Heart left ventricle (tissue), 16 donors: ENCODE data around the gene NEURL1. TPM values are rescaled to one million over a fixed set of nuclear protein-coding genes. Genes with fewer than 3 reads are reported as not detected.
A peak's percentile ranks its signal among the peaks of the same experiment; 100 is the strongest.

ENCODE experiments used
- ATAC-seq, 4 donors: fragments of 200-7000 bp; cut with Tn5 transposase; one replicate each; pipeline ENCODE4 v1.9.1; 2020 to 2022; ENCODE audit warnings: moderate library complexity in 4 of 4, mild to moderate bottlenecking in 3 of 4, moderate number of reproducible peaks in 1 of 4
- DNase-seq, 5 donors: peaks; one replicate each; pipeline ENCODE4 v3.0.0-alpha.2; 2020
- H3K27ac ChIP-seq, 12 donors: fragments of 200-600 bp; sonication (generic) in 4 of 12; one replicate each; pipeline versions ENCODE4 v1.5.0 to v1.8.0; 2016 to 2022; ENCODE audit warnings: mild to moderate bottlenecking in 2 of 12
- H3K27me3 ChIP-seq, 9 donors: fragments of 200-600 bp; sonication (generic) in 2 of 9; one replicate each; pipeline versions ENCODE4 v1.5.1 to v1.8.0; 2016 to 2022; ENCODE audit warnings: mild to moderate bottlenecking in 3 of 9
- H3K36me3 ChIP-seq, 9 donors: fragments of 200-600 bp; sonication (generic) in 2 of 9; one replicate each; pipeline versions ENCODE4 v1.5.0 to v1.8.0; 2018 to 2022; ENCODE audit warnings: mild to moderate bottlenecking in 2 of 9
- H3K4me1 ChIP-seq, 12 donors: fragments of 200-600 bp; sonication (generic) in 4 of 12; one replicate each; pipeline versions ENCODE4 v1.5.0 to v1.8.0; 2016 to 2022; ENCODE audit warnings: mild to moderate bottlenecking in 3 of 12
- H3K4me3 ChIP-seq, 12 donors: fragments of 200-600 bp; sonication (generic) in 4 of 12; one replicate each; pipeline versions ENCODE4 v1.5.0 to v1.8.0; 2017 to 2022; ENCODE audit warnings: mild to moderate bottlenecking in 9 of 12, moderate library complexity in 4 of 12
- H3K9me3 ChIP-seq, 12 donors: fragments of 200-600 bp; sonication (generic) in 4 of 12; one replicate each; pipeline versions ENCODE4 v1.5.0 to v1.8.0; 2016 to 2022; ENCODE audit warnings: mild to moderate bottlenecking in 1 of 12
- POLR2A ChIP-seq, 2 donors: fragments of 450-650 bp; IDR thresholded peaks; one replicate each; pipeline ENCODE4 v1.6.1; 2017; ENCODE audit warnings: antibody characterized with exemption in 2 of 2, mild to moderate bottlenecking in 2 of 2, moderate library complexity in 2 of 2
- WGBS, 4 donors: extraction: QIAGEN DNeasy Blood & Tissue Kit in 2 of 4; methylation state at CpG; one replicate each; pipeline versions ENCODE4 v1.1.5 to v1.1.7; 2013 to 2018; 5-methylcytosine and 5-hydroxymethylcytosine counted together
- intact Hi-C, 10 donors: fragments of 100-400 bp; cut with DNase I; formaldehyde crosslinking; loops; one replicate each; pipeline versions ENCODE4 v1.11.1 to v1.14.2; 2022
- polyA plus RNA-seq, 2 donors: library from polyadenylated mRNA; stranded (reverse); fragments of 200-250 nt; gene quantifications; one replicate each; pipeline ENCODE4 v1.2.3, GENCODE V29; 2013
- total RNA-seq, 9 donors: library from RNA; depleted of rRNA in 2 of 9; stranded (reverse); fragments of >200 nt in 2 of 9; fragmentation: NEBNext Ultra II Directional in 3 of 9; extraction: Animal tissue kit (Norgen Biotek cat#: 25700) in 3 of 9; gene quantifications; one replicate each; pipeline versions ENCODE4 v1.1.0 to v1.2.4, GENCODE V29; 2016 to 2023
- TF ChIP-seq, protein P1 (sequence below), 12 donors: fragments of 200-600 bp; sonication (generic) in 4 of 12; IDR thresholded peaks; one replicate each; pipeline versions ENCODE4 v1.5.0 to v1.8.0; 2018 to 2022; ENCODE audit warnings: antibody characterized with exemption in 12 of 12, mild to moderate bottlenecking in 5 of 12
- donor health status: ischemic (EF 13 %, LVEDD 7.1; RV severe dilation, severe dysfunction).
- donor health status: healthy with polysubstance abuse.
- donor health status: DM: no; HTN: yes; CAD: no.
- donor health status: DM: no; HTN: no; CAD: no.
- donor health status: ischemic (EF 25% LVEDD 6.9; RV normal size, moderate dysfunction).
- donor health status: ischemic (EF 25% LVEDD 5.7; RV mildly dilated, moderate dysfunction).
- donor health status: healthy.
- donor health status: DM: yes; HTN: yes; CAD: no.
- donor health status: ischemic (EF 35%, LVEDD 5.7; RV mildly dilated, moderate dysfunction).
- donor health status: nonischemic (EF 11% LVEDD 7.7; RV severe dilation, severe dysfunction).
- donor health status: DM: yes; HTN: yes; CAD: no.
- donor health status: PGD.
- donor health status: ischemic (EF 29% LVEDD 5.4; RV normal size, mild dysfunction).
- donor health status: nonischemic (EF 23%, LVEDD 6.1; RV moderate dilation, normal function).

NEURL1 gene
- total and polyA plus RNA-seq, 11 donors: 0.07 to 0.64 (median 0.14) TPM; not detected in 2

- Histone ChIP-seq H3K4me1 (peaks cover 0 to 14% (median 9%) of the 10 kb centered on the region in 12 donors), H3K9me3 (no peaks in the 10 kb centered on the region), H3K4me3 (no peak overlapping the region), H3K27ac (no peak overlapping the region), H3K27me3 (peaks cover 0 to 7% (median 0%) of the 10 kb centered on the region in 9 donors), H3K36me3 (no peaks in the 10 kb centered on the region)
- DNase-seq (no peak), ATAC-seq (no peak)
- intact Hi-C loops: no loop called here
- WGBS, 4 donors: 93 to 98% (median 96%) methylated on average over 2 to 3 of the region's 3 CpGs
- TF ChIP-seq, protein P1, sequence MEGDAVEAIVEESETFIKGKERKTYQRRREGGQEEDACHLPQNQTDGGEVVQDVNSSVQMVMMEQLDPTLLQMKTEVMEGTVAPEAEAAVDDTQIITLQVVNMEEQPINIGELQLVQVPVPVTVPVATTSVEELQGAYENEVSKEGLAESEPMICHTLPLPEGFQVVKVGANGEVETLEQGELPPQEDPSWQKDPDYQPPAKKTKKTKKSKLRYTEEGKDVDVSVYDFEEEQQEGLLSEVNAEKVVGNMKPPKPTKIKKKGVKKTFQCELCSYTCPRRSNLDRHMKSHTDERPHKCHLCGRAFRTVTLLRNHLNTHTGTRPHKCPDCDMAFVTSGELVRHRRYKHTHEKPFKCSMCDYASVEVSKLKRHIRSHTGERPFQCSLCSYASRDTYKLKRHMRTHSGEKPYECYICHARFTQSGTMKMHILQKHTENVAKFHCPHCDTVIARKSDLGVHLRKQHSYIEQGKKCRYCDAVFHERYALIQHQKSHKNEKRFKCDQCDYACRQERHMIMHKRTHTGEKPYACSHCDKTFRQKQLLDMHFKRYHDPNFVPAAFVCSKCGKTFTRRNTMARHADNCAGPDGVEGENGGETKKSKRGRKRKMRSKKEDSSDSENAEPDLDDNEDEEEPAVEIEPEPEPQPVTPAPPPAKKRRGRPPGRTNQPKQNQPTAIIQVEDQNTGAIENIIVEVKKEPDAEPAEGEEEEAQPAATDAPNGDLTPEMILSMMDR (IDR thresholded peaks at IDR 0.05): no peak
- TF ChIP-seq POLR2A (IDR thresholded peaks at IDR 0.05): no peak
These were observed 48.1 kb downstream of the NEURL1 start for GRCh38 chr10:103541616-103542015.

DNA sequence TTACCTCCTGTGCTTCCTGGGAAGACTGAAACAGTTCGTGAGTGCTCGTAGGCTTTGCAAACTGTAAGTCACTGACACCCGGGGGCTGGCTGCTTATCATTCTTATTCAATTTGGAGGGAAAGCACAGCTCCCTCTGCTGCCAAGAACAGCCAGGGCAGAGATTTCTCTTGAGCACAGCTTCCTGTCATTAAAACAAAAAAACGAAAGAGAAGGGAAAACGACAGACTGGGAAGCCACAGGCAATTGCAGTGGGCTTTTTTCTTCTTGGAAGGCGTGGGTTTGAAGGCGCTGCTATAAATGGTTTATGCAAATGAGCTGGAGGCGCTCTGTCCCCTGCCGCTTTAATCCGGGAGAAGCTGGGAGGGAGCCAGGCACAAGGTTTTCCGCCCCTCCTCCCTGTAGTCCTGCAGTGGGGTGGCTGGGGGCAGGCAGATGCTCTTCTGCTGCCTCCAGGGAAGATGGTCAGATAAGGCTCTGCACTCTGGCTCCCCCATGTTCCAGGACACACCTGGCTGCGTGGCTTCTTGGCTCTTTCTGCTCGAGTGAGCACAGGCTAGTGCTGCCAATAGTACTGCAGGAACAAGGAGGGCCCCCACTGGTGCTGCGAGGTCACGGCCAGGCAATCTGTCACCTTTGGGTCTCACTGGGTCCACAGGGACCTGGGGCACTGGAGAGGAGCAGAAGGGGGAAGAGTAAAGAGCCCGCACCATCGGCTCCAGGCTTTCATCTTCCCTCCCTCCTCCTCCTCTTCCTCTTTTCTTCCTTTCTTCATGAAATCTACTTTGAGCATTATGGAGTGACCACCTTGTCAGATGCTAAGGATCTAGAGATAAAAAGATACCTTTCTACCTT lies 49.5 kb downstream of the NEURL1 start:
- intact Hi-C loops: no loop called here
- peak overlapping the region in 10 of 12 donors; percentile 23 to 53 (median 40) for H3K4me3 ChIP-seq
- 6 to 12% (median 8%) methylated on average over 16 to 17 of the region's 17 CpGs for WGBS, 4 donors
- no peaks in the 10 kb centered on the region for H3K9me3 ChIP-seq
- peak; percentile 40 to 72 (median 52) for ATAC-seq
- H3K36me3 ChIP-seq: no peaks in the 10 kb centered on the region
- H3K27ac ChIP-seq: peak overlapping the region in 1 of 12 donors; percentile 6
- peaks cover 0 to 7% (median 0%) of the 10 kb centered on the region in 9 donors for H3K27me3 ChIP-seq
- DNase-seq: peak in 2 of 5 donors; percentile 38 to 49
- TF ChIP-seq POLR2A (IDR thresholded peaks at IDR 0.05): no peak
- TF ChIP-seq, protein P1 (IDR thresholded peaks at IDR 0.05): peak in 11 of 12 donors; percentile 16 to 63 (median 42)
- peaks cover 0 to 20% (median 12%) of the 10 kb centered on the region in 12 donors for H3K4me1 ChIP-seq

DNA sequence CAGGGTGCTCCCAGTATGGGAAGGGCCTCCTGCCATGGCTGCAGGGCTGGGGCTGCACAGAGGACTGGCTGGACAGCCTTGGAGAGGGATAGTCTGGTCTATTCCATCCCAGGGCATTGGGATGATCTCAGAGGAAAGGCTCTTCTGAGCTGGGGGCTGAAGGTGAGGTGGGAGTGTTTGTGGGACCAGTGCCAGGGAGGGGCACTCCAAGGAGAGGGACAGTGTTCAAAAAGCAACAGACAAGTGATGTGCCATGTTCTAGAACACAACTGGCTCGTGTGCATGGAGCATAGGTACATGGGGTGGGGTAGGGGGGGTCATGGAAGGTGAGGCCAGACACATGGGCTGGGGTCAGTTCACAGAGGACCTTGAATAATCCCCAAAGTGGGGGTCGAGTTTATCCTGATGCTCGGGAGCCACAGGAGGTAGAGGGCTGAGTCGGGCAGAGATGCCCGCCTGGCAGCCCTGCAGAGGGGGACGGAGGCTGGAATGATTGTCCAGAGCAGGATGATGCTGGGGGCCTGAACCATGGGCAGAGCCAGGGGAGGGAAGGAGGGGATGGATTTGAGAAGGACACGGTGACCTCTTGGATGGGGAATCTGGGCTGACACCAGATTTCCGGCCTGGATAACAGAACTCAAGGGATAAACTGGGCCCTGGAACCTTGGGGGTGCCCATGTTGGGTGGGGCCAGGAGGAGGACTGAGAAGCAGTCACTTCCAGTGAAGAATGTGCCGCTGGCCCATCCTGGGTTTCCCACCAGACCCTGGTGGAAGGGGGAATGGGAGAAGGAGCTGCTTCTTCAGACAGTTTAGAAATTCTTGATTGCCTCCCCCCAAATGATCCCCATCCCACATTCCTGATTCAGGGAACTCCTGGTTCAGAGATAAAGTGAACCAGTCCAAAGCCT lies 50.4 kb downstream of the NEURL1 start:
- Histone ChIP-seq H3K27me3 (peaks cover 0 to 7% (median 0%) of the 10 kb centered on the region in 9 donors), H3K4me1 (peaks cover 0 to 20% (median 12%) of the 10 kb centered on the region in 12 donors), H3K36me3 (no peaks in the 10 kb centered on the region), H3K4me3 (no peak overlapping the region), H3K27ac (no peak overlapping the region), H3K9me3 (no peaks in the 10 kb centered on the region)
- TF ChIP-seq, protein P1 (IDR thresholded peaks at IDR 0.05): no peak
- TF ChIP-seq POLR2A (IDR thresholded peaks at IDR 0.05): no peak
- whole genome bisulfite sequencing, 4 donors: 93 to 97% (median 96%) methylated on average over 9 of the region's 9 CpGs
- ATAC-seq (no peak), DNase-seq (no peak)
- intact Hi-C loops: no loop called here
